NCI-H2227 treated with DMSO at 0.1 percent for 48 hours (cell line): ENCODE results near the gene MYO9A.
"Not testable (repeated sequence)": the region's sequence is repeated elsewhere in the genome, so short reads cannot be mapped to it uniquely, and the experiment has no call there.

Source experiments
- DNase-seq: peaks from one replicate; lab custom pipeline; 2025; lab: John Stamatoyannopoulos, UW

The MYO9A gene

GRCh38 chr15:71874245-71874644 is 243.7 kb downstream of the MYO9A start:
- DNase-seq = no peak

- DNase-seq = not testable (repeated sequence)
Measured at GRCh38 chr15:71858232-71858631, 259.7 kb downstream of the MYO9A start.

GRCh38 chr15:71853543-71853942 is 264.4 kb downstream of the MYO9A start:
- DNase-seq = no peak

GRCh38 chr15:71844916-71845315 is 273.0 kb downstream of the MYO9A start:
- DNase-seq = no peak

GRCh38 chr15:71841563-71841962 is 276.4 kb downstream of the MYO9A start:
- DNase-seq = no peak

- DNase-seq = no peak
Measured at GRCh38 chr15:71830981-71831380, 287.0 kb downstream of the MYO9A start.

- no peak for DNase-seq
Measured at GRCh38 chr15:71826196-71826595, 291.8 kb downstream of the MYO9A start.

- no peak for DNase-seq
Measured at GRCh38 chr15:71825021-71825730, 292.8 kb downstream of the MYO9A start.

GRCh38 chr15:71823801-71824200 is 294.1 kb downstream of the MYO9A start:
- DNase-seq = no peak

GRCh38 chr15:71822890-71823630 is 294.9 kb downstream of the MYO9A start:
- no peak for DNase-seq

GRCh38 chr15:71821547-71822129 is 296.3 kb downstream of the MYO9A start:
- no peak for DNase-seq

GRCh38 chr15:71820127-71820526 is 297.8 kb downstream of the MYO9A start:
- no peak for DNase-seq

- DNase-seq = no peak
Measured at GRCh38 chr15:71817351-71817750, 300.6 kb downstream of the MYO9A start.

GRCh38 chr15:71815301-71815700 is 302.6 kb downstream of the MYO9A start:
- no peak for DNase-seq

GRCh38 chr15:71813723-71814470 is 304.1 kb downstream of the MYO9A start:
- DNase-seq = no peak

GRCh38 chr15:71812966-71813722 is 304.8 kb downstream of the MYO9A start:
- DNase-seq = no peak

GRCh38 chr15:71811752-71812735 is 305.9 kb downstream of the MYO9A start:
- DNase-seq = no peak

- DNase-seq = no peak
Measured at GRCh38 chr15:71811036-71811736, 306.8 kb downstream of the MYO9A start.

- no peak for DNase-seq
Measured at GRCh38 chr15:71810256-71811035, 307.5 kb downstream of the MYO9A start, which contains the start of gene NR2E3. Gene NR2E3 (plus strand): TSS chr15:71810554. CDS start chr15:71810744, 190 bp downstream.
